Measurements from ENCODE around the gene ILF2. TPM values are rescaled to one million over a fixed set of nuclear protein-coding genes. Genes with fewer than 3 reads are reported as not detected.

The ILF2 gene
- polyA plus RNA-seq, 1 of the 3 experiments (the other 2 are of a cell fraction), result 189 TPM

DNA sequence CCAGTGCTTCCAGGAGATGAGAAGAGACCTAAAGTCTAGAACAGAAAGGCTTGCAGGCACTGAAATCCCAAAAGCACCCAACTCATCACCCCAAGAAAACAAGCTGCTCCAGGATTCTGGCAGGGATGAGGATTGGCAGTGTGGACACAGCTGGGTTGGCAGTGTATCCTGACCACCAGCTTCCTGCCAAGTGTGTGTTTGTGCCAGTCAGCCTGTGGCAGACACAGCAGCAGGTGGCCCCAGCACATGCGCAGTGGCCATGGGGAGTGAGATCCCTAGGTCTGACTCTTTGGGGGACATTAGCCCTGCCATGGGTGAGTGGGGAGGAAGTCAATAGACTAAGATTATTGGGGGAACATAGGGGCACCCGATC lies 20.9 kb downstream of the ILF2 start:
- H4K20me1 ChIP-seq (ENCODE audit: insufficient read depth), result no peaks in the 10 kb centered on the region

DNA sequence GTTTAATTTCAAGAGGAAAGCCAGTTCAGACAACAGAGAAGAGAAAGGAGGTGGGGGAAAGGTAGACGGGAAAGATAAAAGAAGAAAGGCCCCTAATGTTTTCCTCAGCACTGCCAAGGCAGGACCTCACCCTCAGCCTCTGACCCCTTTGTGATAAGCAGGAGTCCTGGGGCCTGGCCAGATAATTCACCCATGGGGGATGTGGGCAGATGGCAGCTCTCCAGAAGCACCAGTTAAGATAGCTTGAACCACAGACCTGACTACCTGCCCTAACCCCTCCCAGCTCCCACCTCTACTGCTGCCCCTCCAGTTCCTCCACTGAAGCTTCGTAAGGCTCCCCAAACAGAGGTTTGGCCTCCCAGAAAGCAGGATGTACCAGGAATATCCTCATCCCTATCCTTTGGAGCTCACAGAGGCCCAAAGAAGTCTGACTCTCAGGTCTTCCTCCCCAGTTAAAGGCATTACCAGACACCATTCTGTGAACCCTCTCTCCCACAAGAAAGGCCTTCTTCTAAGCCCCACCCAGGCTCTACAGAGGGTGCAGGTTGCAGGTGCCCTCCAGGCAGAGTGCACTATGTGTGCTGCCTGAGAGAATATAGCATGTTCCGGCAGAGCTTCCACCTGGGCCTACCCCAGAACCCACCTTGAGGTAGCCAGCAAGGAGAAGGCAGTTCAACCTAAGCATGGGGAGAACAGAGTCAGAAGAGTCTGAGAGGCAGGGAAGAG lies 21.5 kb downstream of the ILF2 start:
- Histone ChIP-seq H3K27ac (ENCODE audit: low read depth in 2 of 2, low read length in 1 of 2) (no peak overlapping the region; a peak in 1 of 4 replicates), H4K20me1 (ENCODE audit: insufficient read depth) (no peaks in the 10 kb centered on the region), H3K27me3 (ENCODE audit: insufficient read depth) (no peaks in the 10 kb centered on the region), H2AFZ (ENCODE audit: low read depth) (no peak overlapping the region), H3K4me1 (ENCODE audit: control insufficient read depth in 1 of 2, insufficient read depth in 2 of 2, low read depth in 1 of 2, low read length in 1 of 2) (peaks cover 0 to 10% of the 10 kb centered on the region in 2 experiments; a peak in 1 of 4 replicates), H3F3A (replicated peaks; ENCODE audit: insufficient read depth) (peaks cover 16% of the 10 kb centered on the region), H3K9me3 (no peaks in the 10 kb centered on the region), H3K36me3 (replicated peaks in 1 of 2; ENCODE audit: control insufficient read depth in 1 of 2, insufficient read depth in 2 of 2, low read length in 1 of 2) (peaks cover 19 to 23% of the 10 kb centered on the region in 2 experiments), H3K9ac (no peak overlapping the region), H3K79me2 (ENCODE audit: insufficient read depth) (no peaks in the 10 kb centered on the region), H3K9me2 (no peaks in the 10 kb centered on the region), H3K4me3 (ENCODE audit: low read depth in 2 of 2, low read length in 1 of 2) (no peak overlapping the region), H3K4me2 (no peak overlapping the region)
- no peak for DNase-seq
- no peak for TF ChIP-seq POLR2AphosphoS5 (IDR thresholded peaks at IDR 0.05; ENCODE audit: low read depth, low read length)
- TF ChIP-seq RAD21 (IDR thresholded peaks at IDR 0.05; ENCODE audit: low read length), result no peak
- no peak for TF ChIP-seq RXRA (IDR thresholded peaks at IDR 0.05; ENCODE audit: borderline replicate concordance, low read depth)
- TF ChIP-seq MAX (IDR thresholded peaks at IDR 0.05; ENCODE audit: low read depth), result no peak
- TF ChIP-seq SMC3 (IDR thresholded peaks at IDR 0.05; ENCODE audit: low read depth, low read length), result no peak
- no peak for TF ChIP-seq FOXM1 (IDR thresholded peaks at IDR 0.05; ENCODE audit: low read depth)
- TF ChIP-seq EZH2phosphoT487 (IDR thresholded peaks at IDR 0.05; ENCODE audit: borderline replicate concordance, low read depth), result no peak
- TF ChIP-seq NRF1 (IDR thresholded peaks at IDR 0.05; ENCODE audit: low read depth, low read length), result no peak
- no peak for TF ChIP-seq RCOR1 (IDR thresholded peaks at IDR 0.05; ENCODE audit: low read length)
- TF ChIP-seq YY1 (IDR thresholded peaks at IDR 0.05; ENCODE audit: low read depth), result no peak
- TF ChIP-seq, protein P1, sequence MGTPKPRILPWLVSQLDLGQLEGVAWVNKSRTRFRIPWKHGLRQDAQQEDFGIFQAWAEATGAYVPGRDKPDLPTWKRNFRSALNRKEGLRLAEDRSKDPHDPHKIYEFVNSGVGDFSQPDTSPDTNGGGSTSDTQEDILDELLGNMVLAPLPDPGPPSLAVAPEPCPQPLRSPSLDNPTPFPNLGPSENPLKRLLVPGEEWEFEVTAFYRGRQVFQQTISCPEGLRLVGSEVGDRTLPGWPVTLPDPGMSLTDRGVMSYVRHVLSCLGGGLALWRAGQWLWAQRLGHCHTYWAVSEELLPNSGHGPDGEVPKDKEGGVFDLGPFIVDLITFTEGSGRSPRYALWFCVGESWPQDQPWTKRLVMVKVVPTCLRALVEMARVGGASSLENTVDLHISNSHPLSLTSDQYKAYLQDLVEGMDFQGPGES (IDR thresholded peaks at IDR 0.05; ENCODE audit: low read depth, low read length), result no peak
- TF ChIP-seq, protein P2, sequence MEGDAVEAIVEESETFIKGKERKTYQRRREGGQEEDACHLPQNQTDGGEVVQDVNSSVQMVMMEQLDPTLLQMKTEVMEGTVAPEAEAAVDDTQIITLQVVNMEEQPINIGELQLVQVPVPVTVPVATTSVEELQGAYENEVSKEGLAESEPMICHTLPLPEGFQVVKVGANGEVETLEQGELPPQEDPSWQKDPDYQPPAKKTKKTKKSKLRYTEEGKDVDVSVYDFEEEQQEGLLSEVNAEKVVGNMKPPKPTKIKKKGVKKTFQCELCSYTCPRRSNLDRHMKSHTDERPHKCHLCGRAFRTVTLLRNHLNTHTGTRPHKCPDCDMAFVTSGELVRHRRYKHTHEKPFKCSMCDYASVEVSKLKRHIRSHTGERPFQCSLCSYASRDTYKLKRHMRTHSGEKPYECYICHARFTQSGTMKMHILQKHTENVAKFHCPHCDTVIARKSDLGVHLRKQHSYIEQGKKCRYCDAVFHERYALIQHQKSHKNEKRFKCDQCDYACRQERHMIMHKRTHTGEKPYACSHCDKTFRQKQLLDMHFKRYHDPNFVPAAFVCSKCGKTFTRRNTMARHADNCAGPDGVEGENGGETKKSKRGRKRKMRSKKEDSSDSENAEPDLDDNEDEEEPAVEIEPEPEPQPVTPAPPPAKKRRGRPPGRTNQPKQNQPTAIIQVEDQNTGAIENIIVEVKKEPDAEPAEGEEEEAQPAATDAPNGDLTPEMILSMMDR (IDR thresholded peaks at IDR 0.05), result no peak
- TF ChIP-seq ELF1 (IDR thresholded peaks at IDR 0.05), result no peak
- TF ChIP-seq GATA2 (CRISPR knock-in tag; IDR thresholded peaks at IDR 0.05), result no peak
- TF ChIP-seq GABPA (IDR thresholded peaks at IDR 0.05; ENCODE audit: low read depth), result no peak
- 67% methylated on average over 3 of the region's 3 CpGs for WGBS (ENCODE audit: low lambda C conversion rate)
- ChIA-PET CTCF (interaction anchor here (0.7 to 1.5 kb wide), 4 partner anchors 10 to 55 kb away, joined by 3 to 4 read pairs (median 4); partner anchors contain the start of genes CHTOP and SNAPIN), POLR2A (interaction anchor here (6.4 kb wide), 1 partner anchor 15 kb away, joined by 32 read pairs; the partner anchor contains the start of gene CHTOP)

More for the DNA sequence above, 20.9 kb downstream of the ILF2 start:
- Histone ChIP-seq H3K27me3 (ENCODE audit: insufficient read depth) (no peaks in the 10 kb centered on the region), H2AFZ (ENCODE audit: low read depth) (no peak overlapping the region), H3K9me2 (no peaks in the 10 kb centered on the region), H3K79me2 (ENCODE audit: insufficient read depth) (no peaks in the 10 kb centered on the region), H3K4me3 (ENCODE audit: low read depth in 2 of 2, low read length in 1 of 2) (no peak overlapping the region), H3K9me3 (no peaks in the 10 kb centered on the region), H3K9ac (no peak overlapping the region), H3K36me3 (replicated peaks in 1 of 2; ENCODE audit: control insufficient read depth in 1 of 2, insufficient read depth in 2 of 2, low read length in 1 of 2) (peaks cover 13 to 17% of the 10 kb centered on the region in 2 experiments), H3K4me2 (no peak overlapping the region), H3K4me1 (ENCODE audit: control insufficient read depth in 1 of 2, insufficient read depth in 2 of 2, low read depth in 1 of 2, low read length in 1 of 2) (peaks cover 0 to 10% of the 10 kb centered on the region in 2 experiments; a peak in 1 of 4 replicates), H3F3A (replicated peaks; ENCODE audit: insufficient read depth) (peaks cover 16% of the 10 kb centered on the region), H3K27ac (ENCODE audit: low read depth in 2 of 2, low read length in 1 of 2) (no peak overlapping the region)
- 83% methylated on average over 2 of the region's 2 CpGs for WGBS (ENCODE audit: low lambda C conversion rate)
- no peak for DNase-seq
- ChIA-PET POLR2A (interaction anchor here (6.4 kb wide), 1 partner anchor 15 kb away, joined by 32 read pairs; the partner anchor contains the start of gene CHTOP), CTCF (interaction anchor here (0.7 to 1.0 kb wide), 2 partner anchors 9 to 16 kb away, joined by 3 to 4 read pairs; partner anchors contain the start of genes CHTOP and SNAPIN)
- TF ChIP-seq TCF12 (IDR thresholded peaks at IDR 0.05) (no peak), MEF2A (IDR thresholded peaks at IDR 0.05; ENCODE audit: borderline replicate concordance, low read depth) (no peak), SIN3A (IDR thresholded peaks at IDR 0.05; ENCODE audit: borderline replicate concordance, low read depth, low read length) (no peak), NFIC (IDR thresholded peaks at IDR 0.05; ENCODE audit: borderline replicate concordance) (no peak), RAD21 (IDR thresholded peaks at IDR 0.05; ENCODE audit: low read length) (no peak), JUND (IDR thresholded peaks at IDR 0.05) (no peak), MXI1 (IDR thresholded peaks at IDR 0.05; ENCODE audit: low read depth, low read length) (no peak), EP300 (IDR thresholded peaks at IDR 0.05; ENCODE audit: borderline replicate concordance in 1 of 2, low read depth in 1 of 2, low read length in 1 of 2) (no peak), YY1 (IDR thresholded peaks at IDR 0.05; ENCODE audit: low read depth) (no peak), GATA2 (CRISPR knock-in tag; IDR thresholded peaks at IDR 0.05) (no peak)
- TF ChIP-seq, protein P1 (IDR thresholded peaks at IDR 0.05; ENCODE audit: low read depth, low read length), result no peak

Measured in SK-N-SH (cell line).